GM18505 (cell line): Measurements from ENCODE around the gene NOM1.

Experiments
- ATAC-seq: cut with Tn5 transposase; IDR thresholded peaks from one replicate; pipeline ENCODE4 v1.9.1; 2021; ENCODE audit not compliant: unreplicated experiment
- POLR2A ChIP-seq: IDR thresholded peaks from 4 replicates; pipeline ENCODE4 v1.6.1; 2011; ENCODE audit warnings: borderline replicate concordance; ENCODE audit not compliant: insufficient read depth, insufficient read length; ENCODE audit errors: extremely low read depth

The NOM1 gene

DNA sequence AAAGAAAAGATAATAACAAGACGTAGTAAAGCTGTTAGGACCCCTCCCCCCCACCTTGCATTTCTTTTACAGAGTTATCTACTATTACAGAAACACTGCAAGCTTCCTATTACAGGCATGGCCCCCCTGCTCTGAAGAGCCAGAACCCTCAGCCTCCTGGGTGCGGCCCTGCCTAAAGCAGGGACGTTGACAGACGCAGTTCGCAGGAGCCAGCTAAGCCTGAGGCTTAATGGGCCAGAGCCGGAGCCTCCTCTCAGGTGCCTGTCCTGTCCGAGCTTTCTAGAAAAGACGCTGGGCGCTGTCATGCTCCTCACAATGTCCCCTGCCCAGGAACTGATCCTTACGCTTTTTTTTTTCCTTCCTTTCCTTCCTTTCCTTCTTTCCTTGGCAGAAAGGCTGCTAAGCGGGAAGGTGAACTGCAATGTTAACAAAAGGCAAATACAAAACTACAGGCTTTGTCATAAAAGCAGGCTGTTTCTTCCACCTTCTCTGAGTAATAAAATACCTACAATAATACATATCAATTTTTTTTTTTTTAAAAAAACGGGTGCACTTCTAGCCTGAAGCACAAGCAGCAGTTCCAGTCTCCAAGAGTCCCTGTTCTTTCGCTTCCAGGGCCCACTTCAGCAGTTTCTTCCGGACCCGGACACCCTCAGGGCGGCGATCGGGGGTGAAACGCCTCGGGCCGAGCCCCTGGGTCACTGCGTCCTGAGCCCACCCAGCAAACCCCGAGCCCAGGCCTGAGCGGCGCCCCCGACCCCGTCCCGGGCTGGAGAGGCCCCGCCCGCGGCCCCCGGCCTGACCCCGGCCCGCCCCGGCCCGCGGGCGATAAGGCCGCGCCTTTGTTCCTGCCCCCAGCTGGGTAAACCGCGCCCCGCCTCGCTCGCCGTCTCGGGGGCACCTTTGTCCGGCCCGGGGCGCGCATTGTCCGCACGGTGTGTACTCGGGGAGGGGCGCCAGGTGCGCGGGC lies 49.8 kb downstream of the NOM1 start:
- TF ChIP-seq POLR2A: no peak
- no peak for ATAC-seq

DNA sequence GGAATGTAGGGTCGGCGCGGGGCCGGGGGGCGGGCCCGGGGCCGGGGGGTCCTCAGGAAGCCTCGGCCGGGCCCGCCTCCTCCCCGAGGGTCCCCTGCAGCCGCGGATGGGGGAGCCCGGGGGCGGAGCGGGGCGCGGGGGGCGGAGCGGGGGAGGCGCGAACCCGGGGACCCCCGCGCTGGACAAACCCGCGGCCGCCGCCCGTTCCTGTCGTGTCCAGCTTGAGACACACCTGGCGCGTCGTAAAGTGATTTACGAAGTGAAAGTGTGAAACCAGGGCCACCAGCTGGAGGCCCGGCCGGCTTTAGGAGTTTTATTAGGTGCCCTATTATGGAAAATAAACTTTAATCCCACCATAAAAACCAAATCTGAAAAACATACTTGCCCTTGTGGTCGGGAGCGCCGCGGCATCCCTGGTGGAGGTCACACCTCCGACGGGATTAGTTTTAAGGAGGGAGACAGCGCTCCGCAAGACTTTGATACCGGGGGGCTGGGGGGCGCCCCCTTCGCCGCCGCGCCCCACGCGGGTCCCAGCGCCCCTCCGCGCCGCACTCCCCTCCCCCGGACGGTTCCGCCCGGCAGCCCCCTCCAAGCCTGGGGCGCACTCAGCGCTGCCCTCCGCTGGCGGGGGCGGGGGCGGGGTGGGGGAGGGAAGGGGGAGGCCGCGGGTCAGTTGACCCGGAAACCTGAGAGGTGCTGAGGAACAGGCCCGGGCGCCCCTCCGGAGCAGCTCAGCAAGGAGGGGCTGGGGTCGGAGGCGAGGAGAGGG lies 50.6 kb downstream of the NOM1 start:
- no peak for ATAC-seq

GRCh38 chr7:157000741-157001653 lies 51.5 kb downstream of the NOM1 start:
- no peak for TF ChIP-seq POLR2A
- ATAC-seq: no peak

More for the DNA sequence above, 50.6 kb downstream of the NOM1 start:
- no peak for TF ChIP-seq POLR2A

- ATAC-seq: no peak
Observed at GRCh38 chr7:157001920-157002818, 52.7 kb downstream of the NOM1 start.

GRCh38 chr7:157002819-157003421 lies 53.4 kb downstream of the NOM1 start:
- ATAC-seq: no peak
- TF ChIP-seq POLR2A: no peak

More at GRCh38 chr7:157001920-157002818, 52.7 kb downstream of the NOM1 start:
- no peak for TF ChIP-seq POLR2A

DNA sequence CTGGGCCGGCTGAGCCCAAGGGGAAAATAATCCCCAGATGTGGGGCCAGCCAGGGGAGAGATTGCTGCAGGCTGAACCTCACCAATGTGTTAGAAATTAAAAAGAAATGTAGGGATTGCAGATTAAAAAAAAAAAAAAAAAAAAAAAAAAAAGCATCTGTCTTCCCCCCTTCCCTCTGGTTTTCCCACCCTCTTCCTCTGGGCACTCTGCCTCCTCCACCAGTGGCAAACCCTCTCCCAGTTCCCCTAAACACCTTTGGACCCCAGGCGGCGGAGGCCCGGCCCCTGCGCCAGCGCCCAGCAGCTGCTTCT lies 53.9 kb downstream of the NOM1 start:
- TF ChIP-seq POLR2A: no peak
- no peak for ATAC-seq

DNA sequence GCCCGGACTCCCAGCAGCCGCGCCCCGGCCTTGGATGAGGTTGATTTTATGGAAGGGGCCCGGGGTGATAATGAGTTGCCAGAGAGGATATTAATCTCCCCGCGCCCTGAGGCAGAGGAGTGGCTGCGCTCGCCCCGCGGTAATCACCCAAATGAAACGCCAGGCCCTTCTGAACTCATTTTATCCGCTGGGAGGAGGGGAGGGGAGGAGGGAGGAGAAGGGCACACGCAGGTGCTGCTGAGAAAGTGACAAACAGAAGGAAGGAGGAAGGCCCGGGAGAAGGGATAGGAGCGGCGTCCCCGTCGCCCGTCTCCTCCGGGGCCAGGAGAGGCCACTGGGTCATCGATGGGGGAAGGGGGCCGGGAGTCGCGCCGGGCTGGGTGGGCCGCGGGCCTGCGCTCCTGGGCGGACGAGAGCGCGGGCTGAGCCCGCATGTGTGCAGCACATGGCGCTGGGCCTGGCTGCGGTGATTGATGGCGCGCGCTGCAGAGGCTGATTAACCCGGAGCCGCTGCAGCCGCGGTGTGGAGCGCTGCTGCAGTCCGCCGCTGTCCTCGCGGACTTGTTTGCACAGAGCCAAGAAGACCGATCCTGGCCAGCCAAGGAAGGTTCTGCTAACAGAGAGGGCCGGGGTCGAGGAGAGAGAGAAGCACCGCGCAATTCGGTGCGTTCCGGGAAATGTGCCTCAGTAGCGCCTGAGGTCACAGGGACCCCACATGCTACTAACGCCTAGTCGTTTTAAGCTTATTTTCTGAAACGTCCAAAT lies 54.4 kb downstream of the NOM1 start:
- no peak for ATAC-seq
- no peak for TF ChIP-seq POLR2A

GRCh38 chr7:157004521-157005455 lies 55.3 kb downstream of the NOM1 start:
- no peak for TF ChIP-seq POLR2A
- no peak for ATAC-seq

DNA sequence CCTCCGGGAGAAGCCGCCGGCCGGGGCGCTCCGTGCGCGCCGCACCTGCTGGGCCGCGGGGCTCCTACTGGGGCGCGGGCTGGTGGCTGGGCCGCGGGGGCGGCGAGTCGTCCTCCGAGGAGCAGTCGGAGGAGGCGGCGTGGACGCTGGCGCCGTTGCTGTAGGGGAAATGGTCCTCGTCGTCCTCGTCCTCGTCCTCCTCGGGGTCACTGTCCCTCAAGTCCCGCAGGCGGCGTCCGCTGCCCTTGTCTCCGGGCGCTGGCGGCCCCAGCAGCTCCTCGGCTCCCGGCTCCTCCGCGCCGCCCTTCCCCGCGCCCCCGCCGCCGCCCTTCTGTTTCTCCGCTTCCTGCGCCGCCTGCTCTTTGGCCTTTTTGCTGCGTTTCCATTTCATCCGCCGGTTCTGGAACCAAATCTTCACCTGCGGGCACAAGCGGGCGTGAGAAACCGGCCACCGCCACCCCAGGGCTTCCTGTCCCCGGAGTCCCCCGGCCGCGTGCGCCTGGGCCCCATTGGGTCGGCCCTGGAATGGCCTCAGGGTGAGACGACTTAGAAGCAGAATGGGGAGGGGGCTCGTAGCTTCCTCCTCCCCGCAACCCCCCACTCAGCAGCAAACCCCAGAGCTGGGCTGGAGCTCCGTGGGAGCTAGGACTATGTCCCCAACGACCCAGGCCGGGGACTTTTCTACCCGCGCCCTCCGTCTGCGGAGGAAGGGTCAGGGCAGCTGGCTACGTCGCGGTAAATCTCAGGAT lies 56.1 kb downstream of the NOM1 start:
- ATAC-seq: no peak
- no peak for TF ChIP-seq POLR2A
